Left lobe of liver (tissue), 2 donors: ENCODE data around the gene FOXO1. TPM values are rescaled to one million over a fixed set of nuclear protein-coding genes. Genes with fewer than 3 reads are reported as not detected.

Experiments
- ATAC-seq: fragments of 200-7000 bp; cut with Tn5 transposase; one replicate; pipeline ENCODE4 v1.9.1; 2020; ENCODE audit warnings: mild to moderate bottlenecking, moderate library complexity
- DNase-seq: peaks from one replicate; pipeline ENCODE4 v3.0.0-alpha.2; 2020; ENCODE audit warnings: low spot score
- total RNA-seq: library from RNA; stranded (reverse); gene quantifications from one replicate; pipeline ENCODE4 v1.2.1, GENCODE V29; 2021
- donor health status: DM: no; HTN: no; CAD: no; lungs with moderate emphysema.
- donor health status: DM: no; HTN: yes; CAD: no.

FOXO1 gene
- total RNA-seq, 1 donor from 2014 or later: 13.3 TPM

DNA sequence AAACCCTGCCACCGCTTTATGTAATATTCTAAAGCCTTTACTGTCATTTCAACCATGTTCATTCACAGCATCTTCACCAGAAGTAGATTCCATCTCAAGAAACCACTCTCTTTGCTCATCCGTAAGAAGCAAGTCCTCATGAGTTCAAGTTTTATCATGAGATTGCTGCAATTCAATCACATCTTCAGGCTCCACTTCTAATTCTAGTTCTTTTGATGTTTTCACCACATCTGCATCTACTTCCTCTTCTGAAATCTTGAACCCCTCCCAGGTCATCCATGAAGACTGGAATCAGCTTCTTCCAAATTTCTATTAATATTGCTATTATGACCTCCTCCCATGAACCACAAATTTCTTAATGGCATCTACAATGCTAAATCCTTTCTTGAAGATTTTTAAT lies 83.9 kb downstream of the FOXO1 start:
- ATAC-seq (no peak), DNase-seq (no peak)

DNA sequence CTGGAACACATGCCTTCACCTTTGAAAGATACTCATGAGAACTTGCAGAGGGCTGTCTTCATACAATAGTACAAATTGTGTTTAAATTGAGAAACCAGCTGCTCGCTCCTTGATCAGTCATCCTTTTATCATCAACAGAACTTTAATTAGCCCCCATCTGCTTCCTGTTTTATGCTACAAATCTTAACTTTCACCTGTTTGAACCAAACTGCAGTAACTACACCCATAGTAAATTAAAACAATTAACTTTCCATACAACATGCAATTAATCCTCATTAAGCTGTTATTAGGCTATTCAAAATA lies 85.2 kb downstream of the FOXO1 start:
- DNase-seq (no peak), ATAC-seq (no peak)

DNA sequence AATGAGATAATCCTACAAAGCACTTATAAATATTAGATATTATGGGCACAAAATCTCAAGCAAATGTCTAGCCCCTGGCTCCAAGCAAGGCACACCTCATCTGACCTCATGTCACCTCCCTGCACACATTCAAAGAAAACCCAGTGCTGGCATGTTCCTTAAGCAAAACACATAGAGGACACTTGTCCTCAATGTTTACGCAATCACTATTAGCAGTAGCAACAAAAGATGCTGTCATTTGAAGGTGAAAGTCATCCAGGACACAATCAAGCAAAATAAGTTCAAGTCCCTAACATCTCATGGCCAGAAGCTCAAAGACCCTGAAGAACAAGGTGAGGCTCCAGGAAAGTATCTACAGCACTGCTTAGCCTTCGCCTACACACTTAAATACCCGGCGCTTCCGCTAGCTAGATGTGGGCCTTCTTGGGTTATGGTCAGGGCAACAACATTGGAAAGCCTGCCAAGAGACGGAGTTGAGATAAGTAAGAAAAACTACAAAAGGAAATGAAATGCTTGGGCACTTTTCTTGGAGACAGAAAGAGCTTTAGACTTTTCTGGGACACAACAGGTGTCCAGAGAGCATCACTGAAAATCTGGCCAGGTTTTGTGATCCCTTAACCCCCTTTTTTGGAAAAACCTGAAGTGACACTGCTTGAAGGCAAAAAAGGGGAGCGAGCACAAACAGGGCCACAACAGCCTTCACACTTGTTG lies 85.7 kb downstream of the FOXO1 start:
- no peak for DNase-seq
- ATAC-seq: no peak

DNA sequence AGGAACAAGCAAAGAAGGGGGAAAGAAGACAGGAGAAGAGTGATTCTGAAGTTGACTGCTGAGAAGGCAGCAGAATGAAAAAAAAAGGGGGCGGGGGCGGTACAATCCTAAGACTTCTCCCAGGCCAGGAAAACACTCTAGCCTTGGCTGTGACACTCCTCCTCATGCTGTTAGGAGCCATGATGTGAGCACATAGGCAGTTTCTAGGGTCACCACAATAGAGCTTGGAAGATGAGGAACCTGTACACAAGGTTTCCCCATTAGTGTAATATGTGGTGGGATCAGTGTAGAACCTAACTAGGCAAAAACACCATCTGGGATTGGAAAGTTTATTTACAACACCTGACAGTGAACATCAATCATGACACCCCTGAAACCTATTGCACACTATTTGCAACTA lies 86.9 kb downstream of the FOXO1 start:
- ATAC-seq (no peak), DNase-seq (no peak)

DNA sequence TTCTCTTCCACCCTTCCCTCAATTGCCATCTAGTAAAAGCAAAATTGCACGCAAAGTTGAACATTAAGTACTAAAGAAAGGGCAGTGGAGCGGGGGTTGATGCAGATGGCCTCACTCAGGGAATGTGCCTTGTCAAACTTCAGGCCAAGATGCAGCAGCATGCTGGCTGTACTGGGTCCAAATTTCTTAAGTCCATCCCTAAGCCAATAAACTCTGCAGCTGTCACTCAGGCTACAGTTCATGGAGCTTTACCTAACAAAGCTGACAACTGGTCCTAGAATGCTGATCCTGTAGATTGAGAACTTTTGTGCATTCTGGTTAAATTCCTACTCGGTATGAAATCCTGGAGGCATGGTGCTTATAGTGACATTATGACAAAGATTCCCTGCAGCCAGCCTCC lies 88.4 kb downstream of the FOXO1 start:
- peak; percentile 56 for ATAC-seq

DNA sequence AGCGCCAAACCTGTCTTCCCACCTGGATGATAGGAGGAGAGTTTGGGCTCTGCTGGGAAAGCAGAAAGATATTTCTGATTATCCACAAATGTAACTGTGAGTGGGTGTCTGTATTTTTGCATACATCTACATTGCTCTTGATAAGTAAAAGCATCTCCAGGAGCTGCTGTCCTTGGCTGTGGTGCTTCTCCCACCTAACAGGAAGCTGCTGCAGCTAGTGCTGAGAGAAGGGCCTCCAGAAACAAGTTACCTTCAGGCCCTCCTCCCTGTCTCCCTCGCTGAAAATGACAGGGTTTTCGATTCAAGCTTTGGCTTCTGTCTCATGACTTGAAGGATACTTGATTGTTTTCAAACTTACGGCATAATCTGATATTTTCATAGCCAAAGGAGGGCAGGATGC lies 90.1 kb downstream of the FOXO1 start:
- no peak for DNase-seq
- ATAC-seq: no peak

More for the DNA sequence above, 88.4 kb downstream of the FOXO1 start:
- no peak for DNase-seq

DNA sequence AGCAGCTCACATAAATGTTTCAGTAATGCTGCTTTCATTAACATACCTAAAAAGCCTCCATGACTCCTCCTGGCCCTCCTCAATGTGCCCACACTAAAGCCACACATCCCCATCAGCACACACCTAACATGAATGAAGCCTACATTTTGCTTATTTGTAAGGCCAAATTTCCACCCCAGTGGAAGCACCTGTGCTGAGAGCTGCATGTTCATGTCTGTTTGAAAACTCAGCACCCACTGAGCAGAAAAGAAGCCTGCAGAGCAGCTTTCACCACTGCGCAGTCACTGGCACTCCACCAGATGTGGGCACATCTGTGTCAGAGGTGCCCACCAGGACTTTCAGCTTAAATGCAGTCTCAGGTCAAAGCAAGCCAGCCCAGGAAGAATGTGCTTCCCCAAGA lies 93.5 kb downstream of the FOXO1 start:
- no peak for DNase-seq

DNA sequence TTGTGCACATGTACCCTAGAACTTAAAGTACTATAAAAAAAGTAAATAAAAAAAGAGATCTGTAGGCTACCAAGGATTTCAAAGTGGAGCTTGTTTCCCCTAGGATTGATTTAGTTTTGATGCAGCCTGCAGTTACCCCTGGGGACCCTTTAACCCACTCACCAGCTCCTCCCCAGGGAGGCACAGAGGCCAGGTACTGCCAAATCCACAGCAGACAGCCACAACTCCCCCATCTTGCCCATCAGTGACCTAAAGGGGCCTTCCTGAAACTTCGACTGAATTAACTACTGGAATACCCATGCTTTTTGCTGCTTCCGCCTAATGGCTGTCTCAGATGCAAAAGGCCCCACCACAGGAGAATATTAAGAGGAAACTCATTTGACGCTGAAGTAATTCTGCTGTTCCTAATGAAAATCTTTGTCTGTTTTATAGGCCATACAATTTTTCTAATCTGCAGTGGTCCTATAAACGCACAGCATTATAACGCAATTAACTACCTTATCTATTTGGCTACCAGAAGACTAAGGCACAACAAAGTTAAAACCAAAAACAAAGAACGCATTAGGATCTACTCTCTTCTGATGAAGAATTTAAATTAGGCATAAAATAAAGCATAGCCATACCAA lies 95.0 kb downstream of the FOXO1 start:
- no peak for DNase-seq

More for the DNA sequence above, 93.5 kb downstream of the FOXO1 start:
- no peak for ATAC-seq

DNA sequence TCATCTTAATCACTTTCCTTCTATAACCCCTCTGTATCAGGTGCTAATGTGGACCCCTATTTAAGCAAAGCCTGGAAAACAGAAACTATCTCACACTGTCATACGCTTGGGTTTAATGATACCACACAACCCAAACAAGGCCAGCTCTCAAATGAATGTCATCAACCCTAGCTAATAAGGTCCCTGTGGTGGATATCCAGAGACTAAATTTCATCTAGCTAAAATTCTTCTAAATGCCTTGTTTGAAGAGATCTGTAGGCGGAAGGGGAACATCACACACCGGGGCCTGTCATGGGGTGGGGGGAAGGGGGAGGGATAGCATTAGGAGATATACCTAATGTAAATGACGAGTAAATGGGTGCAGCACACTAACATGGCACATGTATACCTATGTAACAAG lies 95.5 kb downstream of the FOXO1 start:
- DNase-seq: no peak
- no peak for ATAC-seq

More for the DNA sequence above, 95.0 kb downstream of the FOXO1 start:
- no peak for ATAC-seq

DNA sequence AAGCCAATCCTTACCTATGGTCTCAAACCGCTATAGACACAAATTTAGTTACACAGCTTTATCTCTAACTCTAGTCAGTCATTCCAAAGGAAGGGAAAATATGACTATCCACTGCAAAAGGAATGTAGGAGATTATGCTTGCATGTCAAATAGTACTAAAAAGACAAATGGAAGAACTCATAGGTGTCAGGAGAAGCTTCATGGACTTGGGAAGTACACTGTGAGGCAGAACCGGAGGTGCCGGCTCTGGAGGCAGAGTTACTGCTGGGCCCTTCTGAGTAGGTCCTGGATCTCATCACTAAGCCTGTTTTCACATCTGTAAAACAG lies 97.5 kb downstream of the FOXO1 start:
- DNase-seq (no peak), ATAC-seq (no peak)

DNA sequence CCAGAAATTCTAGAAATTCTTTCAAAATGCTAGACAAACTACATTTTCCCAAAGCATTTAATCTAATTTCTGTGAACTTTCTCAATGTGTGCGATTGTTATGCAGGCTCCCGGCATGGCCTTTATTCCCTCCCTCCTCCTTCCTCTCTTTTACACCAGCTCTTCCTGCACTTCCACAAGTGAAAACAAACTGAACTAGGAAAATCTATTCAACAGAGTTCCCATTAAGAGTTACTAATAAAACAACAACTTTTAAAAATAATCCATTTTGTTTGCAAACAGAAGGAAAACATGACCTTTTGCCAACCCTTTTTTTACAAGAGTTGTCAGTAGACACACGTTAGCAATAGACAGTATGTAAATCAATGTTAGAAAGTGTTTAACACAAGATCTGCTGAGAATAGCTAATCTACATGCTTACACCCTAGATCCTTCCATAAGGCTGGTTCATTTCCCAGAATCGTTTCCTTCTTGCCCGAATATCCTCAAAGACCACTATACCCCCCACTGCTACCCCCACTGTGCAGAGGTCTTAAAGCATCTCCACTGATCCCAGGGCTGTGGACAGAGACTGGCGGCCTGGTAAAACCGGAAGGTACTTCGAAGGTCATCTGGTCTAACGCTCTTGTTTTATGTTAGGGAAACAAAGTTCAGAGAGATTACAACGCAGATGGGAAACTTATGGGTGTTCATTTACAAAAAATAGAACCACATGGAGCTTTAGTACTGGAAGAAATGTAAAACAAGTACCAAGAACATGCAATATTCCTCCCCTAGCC lies 98.0 kb downstream of the FOXO1 start:
- no peak for DNase-seq
- ATAC-seq: peak; percentile 34

DNA sequence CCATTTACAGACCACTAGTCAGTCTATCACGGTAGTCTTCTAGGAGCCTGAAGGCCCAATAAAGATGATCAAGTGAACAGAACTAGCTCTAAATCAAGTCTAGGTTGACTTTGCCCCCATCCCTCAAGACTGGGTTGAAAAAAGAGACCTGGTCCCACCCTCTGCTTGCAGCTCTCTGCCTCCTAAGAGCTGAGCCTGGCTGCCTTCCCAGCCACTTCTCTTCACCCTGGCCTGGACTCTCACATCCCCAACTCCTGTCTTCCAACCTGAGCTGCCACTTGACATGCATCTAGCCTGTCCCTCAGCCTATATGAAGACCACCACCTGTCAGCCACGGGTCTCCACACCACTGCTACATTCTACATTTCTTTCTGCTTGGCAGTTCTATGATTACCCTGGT lies 99.6 kb downstream of the FOXO1 start:
- ATAC-seq (no peak), DNase-seq (no peak)

DNA sequence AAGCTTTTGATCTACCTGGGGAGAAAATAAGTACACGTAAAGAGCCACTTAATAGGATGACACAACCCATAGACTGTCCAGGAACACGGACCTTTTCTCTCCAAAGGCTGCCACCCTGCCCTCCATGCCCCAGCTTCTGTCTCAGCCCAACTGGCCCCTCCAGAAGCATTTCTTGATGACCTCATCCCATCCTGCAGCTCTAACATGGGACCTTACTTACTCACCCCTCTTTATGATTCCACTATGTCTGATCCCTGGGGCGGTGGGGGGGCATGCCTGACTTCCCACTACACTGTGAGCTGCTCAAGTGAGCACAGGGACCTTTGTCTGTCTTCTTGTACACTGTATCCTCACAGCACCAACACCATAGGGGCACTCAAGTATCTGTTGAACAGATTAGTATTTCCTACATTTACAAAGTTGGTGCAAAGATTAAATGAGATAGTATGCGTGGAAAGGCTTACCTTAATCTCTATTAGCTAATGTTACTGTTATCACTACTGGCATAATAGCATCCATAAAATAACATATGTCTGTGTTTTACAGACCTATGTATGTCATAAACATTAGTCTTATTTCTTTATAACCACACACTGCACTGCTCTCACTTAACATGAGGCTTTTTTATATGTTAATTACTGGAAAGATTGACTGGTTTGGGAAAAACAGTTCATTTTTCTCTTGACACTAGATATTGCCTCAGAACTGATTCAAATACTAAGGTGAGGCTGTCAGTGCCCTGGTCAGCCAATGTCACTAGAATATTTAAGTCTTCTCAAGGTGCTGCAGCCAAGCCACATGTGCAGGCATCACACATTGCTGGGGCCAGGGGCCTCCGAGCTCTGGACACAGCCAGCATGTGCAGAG lies 100.9 kb downstream of the FOXO1 start:
- ATAC-seq: no peak
- no peak for DNase-seq

DNA sequence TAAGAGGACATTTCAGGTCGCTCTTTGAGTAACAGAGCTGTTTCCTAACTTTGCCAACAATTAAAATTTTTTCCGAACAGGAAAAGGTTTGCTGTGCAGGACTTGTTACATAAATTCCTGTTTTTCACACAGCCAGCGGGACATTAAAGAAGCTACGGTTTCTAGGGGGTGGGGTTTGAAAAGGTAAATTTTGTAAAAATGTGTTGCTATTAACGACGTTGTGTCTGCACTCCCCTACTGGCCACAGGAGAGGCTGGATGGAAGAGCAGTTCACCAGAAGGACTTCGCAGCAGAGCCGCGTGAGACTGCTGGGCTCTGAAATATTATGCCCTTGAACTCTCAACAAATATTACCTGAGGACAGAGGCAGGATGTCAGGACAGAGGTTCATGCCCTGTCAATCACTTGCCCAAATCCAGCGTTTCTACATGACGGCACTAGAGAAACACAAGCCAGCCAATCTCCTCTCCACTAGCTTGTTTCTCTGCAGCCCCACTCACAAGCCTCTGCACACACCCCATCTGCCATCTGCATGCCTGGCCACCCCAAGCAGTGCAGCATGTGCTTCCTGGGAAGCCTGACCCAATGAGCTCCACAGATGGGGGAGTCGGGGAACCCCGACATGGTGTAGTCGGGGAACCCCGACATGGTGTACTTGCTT lies 102.0 kb downstream of the FOXO1 start:
- ATAC-seq: peak; percentile 63
- peak; percentile 52 for DNase-seq

DNA sequence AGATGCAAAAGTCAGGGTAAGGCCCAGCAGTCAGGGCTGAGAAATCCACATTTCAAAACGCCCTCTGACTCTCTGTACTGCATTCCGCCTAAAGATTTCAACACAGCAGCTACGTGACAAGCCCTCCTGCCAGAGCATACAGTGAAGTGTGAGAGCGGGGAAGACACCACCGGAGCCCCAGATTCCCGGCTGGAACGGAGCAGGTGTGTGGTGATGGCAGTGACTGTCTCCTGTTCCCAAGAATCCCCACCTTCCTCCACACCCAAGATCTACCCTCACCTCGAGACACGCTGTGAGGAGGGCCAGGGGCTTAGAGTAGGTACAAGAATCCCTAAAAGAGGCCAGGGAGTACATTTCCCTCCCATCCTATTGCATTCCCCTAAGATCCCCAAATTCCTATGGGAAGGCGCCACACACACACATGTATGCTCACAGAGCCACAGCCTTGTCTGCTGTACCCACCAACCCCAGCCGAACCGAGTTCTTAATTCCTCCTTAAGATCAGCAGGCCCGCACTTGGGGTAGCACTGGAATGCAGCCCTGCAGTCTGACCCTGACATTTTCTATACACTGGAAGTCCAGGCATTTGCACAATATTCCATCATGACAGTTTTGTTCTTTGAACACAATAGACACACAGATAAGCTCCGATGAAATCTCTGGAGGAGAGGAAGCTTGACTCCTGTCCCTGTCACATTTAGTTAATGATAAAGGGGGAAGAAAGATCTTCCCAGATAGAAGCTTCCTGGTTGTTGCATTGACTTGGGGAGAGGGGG lies 102.9 kb downstream of the FOXO1 start:
- peak; percentile 78 for ATAC-seq
- peak; percentile 68 for DNase-seq

DNA sequence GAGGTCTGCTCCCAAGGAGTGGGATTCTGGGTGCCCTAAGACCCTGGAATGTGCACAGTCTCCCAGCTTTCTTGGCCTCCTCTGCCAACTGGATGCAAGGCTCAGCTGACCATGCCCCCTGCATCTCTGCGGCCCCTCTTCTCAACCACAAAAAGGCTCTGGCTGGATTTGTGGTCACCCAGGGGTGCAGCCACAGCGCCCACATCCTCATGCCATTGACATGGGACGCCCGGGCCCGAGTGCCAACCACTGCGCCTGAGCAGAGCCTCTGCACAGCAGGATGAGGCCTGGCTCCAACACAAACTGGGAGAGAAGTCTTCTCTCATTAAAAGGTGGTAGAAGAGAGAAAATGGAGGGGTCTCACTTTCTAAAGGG lies 103.5 kb downstream of the FOXO1 start:
- no peak for ATAC-seq
- no peak for DNase-seq

DNA sequence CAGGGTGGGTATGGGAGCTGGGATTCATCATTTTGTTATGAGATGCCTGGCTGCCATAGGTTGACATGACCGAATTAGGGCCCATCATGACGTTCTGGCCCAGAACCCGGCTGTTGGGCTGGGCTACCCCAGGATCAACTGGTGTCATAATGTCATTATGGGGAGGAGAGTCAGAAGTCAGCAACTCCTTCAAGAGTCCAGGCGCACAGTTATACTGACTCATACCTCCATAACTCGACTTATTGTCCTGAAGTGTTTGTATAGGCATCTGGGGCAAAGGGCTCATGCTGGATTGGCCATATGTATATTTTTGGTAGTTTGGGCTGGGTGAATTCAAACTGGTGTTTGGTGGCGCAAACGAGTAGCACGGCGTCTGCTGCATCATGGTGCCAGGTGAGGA lies 106.5 kb downstream of the FOXO1 start:
- no peak for ATAC-seq
- DNase-seq: no peak

DNA sequence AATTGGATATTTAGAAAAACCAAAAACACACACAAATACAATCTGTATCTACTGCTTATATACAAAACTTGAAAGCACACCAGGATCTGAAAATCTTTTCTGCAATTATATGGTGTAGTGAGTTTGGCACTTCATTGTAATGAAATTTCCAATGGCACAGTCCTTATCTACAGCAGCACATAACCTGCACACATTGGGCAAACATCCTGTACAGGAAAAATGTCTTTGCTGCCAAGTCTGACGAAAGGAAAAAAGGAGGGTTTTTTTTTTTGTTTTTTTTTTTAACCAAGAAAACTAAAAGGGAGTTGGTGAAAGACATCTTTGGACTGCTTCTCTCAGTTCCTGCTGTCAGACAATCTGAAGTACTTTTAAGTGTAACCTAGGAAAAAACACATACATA lies 107.8 kb downstream of the FOXO1 start:
- ATAC-seq (peak; percentile 53), DNase-seq (no peak)

DNA sequence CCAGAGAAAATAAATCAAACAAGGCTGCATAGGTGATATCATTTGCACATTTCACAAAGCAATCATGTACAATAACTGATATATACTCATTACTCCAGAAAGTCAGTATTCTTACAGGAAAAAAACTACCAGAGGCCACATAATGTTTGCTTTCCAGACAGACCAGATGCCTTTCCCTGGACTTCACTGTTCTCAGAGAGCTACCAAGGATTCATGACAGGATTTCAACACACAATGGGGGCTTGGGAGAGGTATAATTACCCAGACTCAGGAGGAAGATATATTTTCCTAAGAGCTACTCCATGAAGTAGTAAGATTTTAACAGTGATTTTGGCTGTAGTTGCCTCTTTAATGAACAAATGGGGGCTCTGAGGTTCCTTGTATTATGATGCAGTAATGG lies 110.0 kb downstream of the FOXO1 start:
- DNase-seq (no peak), ATAC-seq (no peak)

DNA sequence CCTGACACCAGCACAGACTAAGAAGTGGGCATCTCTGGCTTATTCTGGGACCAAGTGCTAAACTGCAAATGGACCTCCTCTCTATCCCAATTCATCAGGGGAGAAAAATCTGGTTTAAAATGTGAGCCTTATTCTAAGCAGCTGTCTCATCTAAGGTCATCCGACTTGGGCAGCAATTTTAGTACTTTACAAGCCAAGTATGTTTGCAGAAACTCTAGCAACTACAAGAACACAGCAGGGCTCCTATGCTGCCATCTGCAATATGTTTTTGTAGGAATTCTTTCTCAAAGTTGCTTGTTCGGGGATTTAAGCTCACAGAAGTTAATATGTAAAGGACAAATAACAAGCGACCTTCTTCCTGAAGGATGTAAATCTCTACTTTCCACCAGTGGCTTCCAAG lies 113.1 kb downstream of the FOXO1 start:
- DNase-seq (no peak), ATAC-seq (no peak)
